ENCODE data around the gene TASP1.

DNA sequence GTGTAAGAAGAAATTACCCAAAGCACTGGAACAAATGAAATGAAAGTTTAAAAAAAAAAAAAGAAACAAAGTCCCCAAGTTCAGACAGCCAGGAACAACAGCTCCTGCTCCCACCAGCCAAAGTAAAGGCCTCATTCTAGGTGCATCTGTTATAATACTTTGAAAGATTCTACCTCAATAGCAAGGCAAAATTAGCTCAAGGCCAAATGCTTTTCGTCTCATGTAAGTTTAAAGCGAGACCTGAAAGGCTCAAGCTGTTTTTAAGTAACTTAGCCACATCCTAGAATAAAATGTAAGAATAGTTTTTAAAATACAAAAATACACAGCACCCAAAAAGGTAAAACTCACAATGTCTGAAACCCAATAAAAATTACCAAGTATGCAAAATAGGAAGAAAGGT is 64.7 kb downstream of the TASP1 start:
- TF ChIP-seq POLR2A (IDR thresholded peaks at IDR 0.05; ENCODE audit: low read length) (no peak), GATA1 (IDR thresholded peaks at IDR 0.05; ENCODE audit: low read depth, low read length) (no peak)

All from erythroblast (primary cell).